Activated CD4-positive, alpha-beta T cell treated with anti-CD3 and anti-CD28 coated beads, Interleukin-2, amount 10 ng/mL, durations not matched to agents 7 days and 5 days (primary cell): Measurements from ENCODE around the gene AMT. TPM values are rescaled to one million over a fixed set of nuclear protein-coding genes. Genes with fewer than 3 reads are reported as not detected.

Experiments used
- CTCF ChIA-PET: fragments of 350-600 bp; sonication (Branson Sonifier 250); formaldehyde crosslinking; loops from one replicate; lab custom pipeline; 2021; ENCODE audit warnings: antibody characterized with exemption; lab: Charles Lee
- POLR2A ChIA-PET: fragments of 350-600 bp; sonication (Branson Sonifier 250); formaldehyde crosslinking; loops from one replicate; lab custom pipeline; 2021; ENCODE audit warnings: antibody characterized with exemption; lab: Charles Lee
- DNase-seq: peaks from one replicate; pipeline ENCODE4 v3.0.0-alpha.2; 2020
- H3K27ac Mint-ChIP-seq: one replicate; pipeline ENCODE4 v1.8.0; 2021; ENCODE audit warnings: mild to moderate bottlenecking, moderate library complexity, mixed read lengths
- H3K27me3 Mint-ChIP-seq: one replicate; pipeline ENCODE4 v1.8.0; 2021; ENCODE audit warnings: mixed read lengths
- H3K36me3 Mint-ChIP-seq: one replicate; pipeline ENCODE4 v1.8.0; 2021; ENCODE audit warnings: low read depth, mixed read lengths
- H3K4me1 Mint-ChIP-seq: one replicate; pipeline ENCODE4 v1.8.0; 2021; ENCODE audit warnings: mixed read lengths
- H3K4me3 Mint-ChIP-seq: one replicate; pipeline ENCODE4 v1.8.0; 2021; ENCODE audit warnings: mild to moderate bottlenecking, moderate library complexity, mixed read lengths
- H3K9me3 Mint-ChIP-seq: one replicate; pipeline ENCODE4 v1.8.0; 2021; ENCODE audit warnings: mixed read lengths
- total RNA-seq, 2 experiments: library from RNA; stranded (reverse); gene quantifications; one replicate each; pipeline ENCODE4 v1.2.3, GENCODE V29; 2021

The AMT gene
- 1 to 10 TPM; 6.2 to 6.3 TPM for total RNA-seq

- ChIA-PET POLR2A (no interaction called here), CTCF (interaction anchor here (0.6 kb wide), 1 partner anchor 580 kb away, joined by 3 read pairs; no protein-coding TSS in a partner anchor)
- H3K27ac Mint-ChIP-seq: peak within 1 kb of the TSS; percentile 41
- peaks cover 38% of the 10 kb centered on the region for H3K36me3 Mint-ChIP-seq
- peaks cover 51% of the 10 kb centered on the region for H3K4me1 Mint-ChIP-seq
- H3K27me3 Mint-ChIP-seq: no peaks in the 10 kb centered on the region
- no peak within 1 kb of the TSS for H3K4me3 Mint-ChIP-seq
- H3K9me3 Mint-ChIP-seq: no peaks in the 10 kb centered on the region
- DNase-seq: no peak
Observed at GRCh38 chr3:49422379-49423248, at the start of gene AMT. AMT (minus strand) TSS chr3:49422473; CDS start chr3:49422450, 23 bp downstream.

- Mint-ChIP-seq H3K4me1 (peaks cover 25% of the 10 kb centered on the region), H3K27me3 (no peaks in the 10 kb centered on the region), H3K9me3 (no peaks in the 10 kb centered on the region), H3K36me3 (peaks cover 16% of the 10 kb centered on the region), H3K4me3 (peak overlapping the region; percentile 85), H3K27ac (peak overlapping the region; percentile 91)
- CTCF ChIA-PET: interaction anchor here (0.8 to 1.6 kb wide), 6 partner anchors 17 to 456 kb away, joined by 3 to 7 read pairs (median 3); partner anchors contain the start of gene USP4
- POLR2A ChIA-PET: interaction anchor here (1.1 kb wide), 1 partner anchor 126 kb away, joined by 5 read pairs; no protein-coding TSS in a partner anchor
- no peak for DNase-seq
Observed at GRCh38 chr3:49470714-49471420, 48.6 kb upstream of the AMT start.

GRCh38 chr3:49469936-49470713, 47.9 kb upstream of the AMT start, which contains the start of gene DAG1:
DAG1 (plus strand) TSS chr3:49470267; CDS start chr3:49510535, 40,268 bp downstream.
- Mint-ChIP-seq H3K36me3 (peaks cover 14% of the 10 kb centered on the region), H3K4me1 (peaks cover 22% of the 10 kb centered on the region), H3K27ac (peak within 1 kb of the TSS; percentile 92), H3K4me3 (peak within 1 kb of the TSS; percentile 85), H3K27me3 (no peaks in the 10 kb centered on the region), H3K9me3 (no peaks in the 10 kb centered on the region)
- CTCF ChIA-PET: interaction anchor here (0.6 to 1.6 kb wide), 5 partner anchors 13 to 350 kb away, joined by 3 to 7 read pairs (median 3); partner anchors contain the start of gene USP4
- POLR2A ChIA-PET: interaction anchor here (0.6 to 1.1 kb wide), 5 partner anchors 41 to 462 kb away, joined by 3 to 5 read pairs (median 3); partner anchors contain the start of gene NICN1
- peak; percentile 97 for DNase-seq

- Mint-ChIP-seq H3K27me3 (no peaks in the 10 kb centered on the region), H3K4me1 (peaks cover 22% of the 10 kb centered on the region), H3K4me3 (peak overlapping the region; percentile 85), H3K27ac (peak overlapping the region; percentile 92), H3K9me3 (no peaks in the 10 kb centered on the region), H3K36me3 (peaks cover 12% of the 10 kb centered on the region)
- no peak for DNase-seq
- ChIA-PET CTCF (interaction anchor here (0.8 to 1.6 kb wide), 6 partner anchors 10 to 349 kb away, joined by 3 to 7 read pairs (median 4); partner anchors contain the start of gene USP4), POLR2A (interaction anchor here (0.6 to 1.1 kb wide), 4 partner anchors 40 to 461 kb away, joined by 3 to 5 read pairs (median 4); partner anchors contain the start of gene NICN1)
Observed at GRCh38 chr3:49469037-49469935, 47.0 kb upstream of the AMT start.

GRCh38 chr3:49466085-49466484, 43.8 kb upstream of the AMT start:
- H3K27me3 Mint-ChIP-seq: peaks cover 2% of the 10 kb centered on the region
- no peak overlapping the region for H3K4me3 Mint-ChIP-seq
- DNase-seq: no peak
- peaks cover 4% of the 10 kb centered on the region for H3K36me3 Mint-ChIP-seq
- H3K4me1 Mint-ChIP-seq: peaks cover 8% of the 10 kb centered on the region
- ChIA-PET CTCF (interaction anchor here (1.0 kb wide), 1 partner anchor 93 kb away, joined by 3 read pairs; no protein-coding TSS in a partner anchor), POLR2A (no interaction called here)
- no peaks in the 10 kb centered on the region for H3K9me3 Mint-ChIP-seq
- H3K27ac Mint-ChIP-seq: no peak overlapping the region

- Mint-ChIP-seq H3K36me3 (no peaks in the 10 kb centered on the region), H3K9me3 (no peaks in the 10 kb centered on the region), H3K27me3 (peaks cover 2% of the 10 kb centered on the region), H3K4me1 (peaks cover 6% of the 10 kb centered on the region), H3K4me3 (no peak overlapping the region), H3K27ac (no peak overlapping the region)
- ChIA-PET CTCF (interaction anchor here (0.7 kb wide), 1 partner anchor 829 kb away, joined by 4 read pairs; no protein-coding TSS in a partner anchor), POLR2A (no interaction called here)
- DNase-seq: no peak
Observed at GRCh38 chr3:49465270-49466034, 43.2 kb upstream of the AMT start.

- DNase-seq: no peak
- H3K27ac Mint-ChIP-seq: no peak overlapping the region
- H3K36me3 Mint-ChIP-seq: no peaks in the 10 kb centered on the region
- H3K27me3 Mint-ChIP-seq: peaks cover 2% of the 10 kb centered on the region
- H3K4me1 Mint-ChIP-seq: no peaks in the 10 kb centered on the region
- CTCF ChIA-PET: no interaction called here
- H3K9me3 Mint-ChIP-seq: no peaks in the 10 kb centered on the region
- no peak overlapping the region for H3K4me3 Mint-ChIP-seq
- POLR2A ChIA-PET: no interaction called here
Observed at GRCh38 chr3:49462222-49462621, 39.9 kb upstream of the AMT start.

- H3K4me1 Mint-ChIP-seq: no peaks in the 10 kb centered on the region
- CTCF ChIA-PET: interaction anchor here (0.5 kb wide), 1 partner anchor 415 kb away, joined by 3 read pairs; no protein-coding TSS in a partner anchor
Observed at GRCh38 chr3:49461443-49462171, 39.3 kb upstream of the AMT start.

GRCh38 chr3:49460956-49461355, 38.7 kb upstream of the AMT start:
- ChIA-PET CTCF (interaction anchor here (0.5 kb wide), 1 partner anchor 414 kb away, joined by 3 read pairs; no protein-coding TSS in a partner anchor), POLR2A (no interaction called here)
- H3K9me3 Mint-ChIP-seq: no peaks in the 10 kb centered on the region
- no peaks in the 10 kb centered on the region for H3K36me3 Mint-ChIP-seq
- peaks cover 2% of the 10 kb centered on the region for H3K27me3 Mint-ChIP-seq
- H3K27ac Mint-ChIP-seq: no peak overlapping the region
- DNase-seq: no peak
- H3K4me3 Mint-ChIP-seq: no peak overlapping the region
- no peaks in the 10 kb centered on the region for H3K4me1 Mint-ChIP-seq

More at GRCh38 chr3:49461443-49462171, 39.3 kb upstream of the AMT start:
- POLR2A ChIA-PET: no interaction called here
- H3K36me3 Mint-ChIP-seq: no peaks in the 10 kb centered on the region
- H3K27ac Mint-ChIP-seq: no peak overlapping the region
- H3K9me3 Mint-ChIP-seq: no peaks in the 10 kb centered on the region
- no peak for DNase-seq
- no peak overlapping the region for H3K4me3 Mint-ChIP-seq
- peaks cover 2% of the 10 kb centered on the region for H3K27me3 Mint-ChIP-seq
